Activated T-cell treated with anti-CD3 and anti-CD28 coated beads, Interleukin-2, amount 50 U/mL, for 1 hour (primary cell): ENCODE measurements around the gene RPTOR.

Experiments used
- DNase-seq: peaks from one replicate; pipeline ENCODE4 v3.0.0-alpha.2; 2020

Gene RPTOR

DNA sequence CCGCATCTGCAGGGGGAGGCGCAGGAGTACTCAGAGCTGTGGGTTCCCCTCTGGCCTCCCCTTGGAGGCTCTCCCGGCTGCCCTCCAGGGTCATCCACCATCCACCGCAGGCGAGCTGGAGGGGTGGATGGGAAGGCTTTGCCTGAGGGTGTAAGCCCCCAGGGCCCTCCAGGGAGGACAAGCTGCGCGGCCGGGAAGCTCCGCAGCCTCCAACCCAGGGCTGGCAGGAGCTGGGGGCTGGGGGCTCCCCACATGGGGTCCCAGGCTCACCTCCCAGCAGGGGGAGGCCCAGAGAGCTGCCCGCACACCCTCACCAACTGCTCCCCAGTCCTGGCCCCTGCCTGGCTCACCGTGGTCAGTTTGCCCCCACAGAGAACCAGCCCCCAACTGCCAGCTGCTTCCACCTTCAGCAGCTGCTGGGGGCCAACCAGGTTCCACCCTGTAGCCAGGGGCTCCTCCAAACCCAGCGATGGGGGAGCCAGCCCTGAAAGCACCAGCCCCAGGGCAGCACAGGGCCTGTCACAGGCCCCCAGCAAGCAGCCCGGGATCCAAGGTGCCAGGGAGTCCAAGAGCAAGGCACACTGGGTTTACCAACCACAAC is 427.2 kb downstream of the RPTOR start:
- no peak for DNase-seq

DNA sequence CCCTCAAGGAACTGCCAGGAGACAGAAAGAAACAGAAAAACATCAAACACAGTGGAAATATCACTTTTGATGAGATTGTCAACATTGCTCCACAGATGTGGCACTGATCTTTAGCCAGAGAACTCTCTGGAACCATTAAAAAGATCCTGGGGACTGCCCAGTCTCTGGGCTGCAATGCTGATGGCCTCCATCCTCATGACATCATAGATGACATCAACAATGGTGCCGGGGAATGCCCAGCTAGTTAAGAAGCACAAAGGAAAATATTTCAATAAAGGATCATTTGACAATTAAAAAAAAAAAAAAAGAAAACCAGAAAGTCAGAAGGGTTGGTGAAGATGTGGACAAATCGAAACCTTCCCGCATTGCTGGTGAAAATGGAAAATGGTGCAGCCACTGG is 432.1 kb downstream of the RPTOR start:
- DNase-seq: no peak

DNA sequence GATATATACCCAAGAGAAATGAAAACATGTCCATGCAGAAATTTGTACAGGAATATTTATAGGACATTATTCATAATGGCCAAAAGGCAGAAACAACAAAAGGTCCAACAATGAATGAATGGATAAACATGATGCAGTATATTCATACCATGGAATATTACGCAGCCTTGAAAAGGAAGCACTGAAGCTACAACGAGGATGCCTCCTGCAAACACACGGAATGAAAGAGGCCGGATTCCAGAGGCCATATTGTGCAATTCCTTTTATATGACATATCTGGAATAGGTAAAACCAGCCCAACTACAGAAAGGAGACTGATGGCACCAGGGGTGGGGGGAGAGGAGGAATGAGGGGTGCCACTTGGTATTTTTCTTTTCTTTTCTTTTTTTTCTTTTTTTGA is 432.5 kb downstream of the RPTOR start:
- DNase-seq: no peak

DNA sequence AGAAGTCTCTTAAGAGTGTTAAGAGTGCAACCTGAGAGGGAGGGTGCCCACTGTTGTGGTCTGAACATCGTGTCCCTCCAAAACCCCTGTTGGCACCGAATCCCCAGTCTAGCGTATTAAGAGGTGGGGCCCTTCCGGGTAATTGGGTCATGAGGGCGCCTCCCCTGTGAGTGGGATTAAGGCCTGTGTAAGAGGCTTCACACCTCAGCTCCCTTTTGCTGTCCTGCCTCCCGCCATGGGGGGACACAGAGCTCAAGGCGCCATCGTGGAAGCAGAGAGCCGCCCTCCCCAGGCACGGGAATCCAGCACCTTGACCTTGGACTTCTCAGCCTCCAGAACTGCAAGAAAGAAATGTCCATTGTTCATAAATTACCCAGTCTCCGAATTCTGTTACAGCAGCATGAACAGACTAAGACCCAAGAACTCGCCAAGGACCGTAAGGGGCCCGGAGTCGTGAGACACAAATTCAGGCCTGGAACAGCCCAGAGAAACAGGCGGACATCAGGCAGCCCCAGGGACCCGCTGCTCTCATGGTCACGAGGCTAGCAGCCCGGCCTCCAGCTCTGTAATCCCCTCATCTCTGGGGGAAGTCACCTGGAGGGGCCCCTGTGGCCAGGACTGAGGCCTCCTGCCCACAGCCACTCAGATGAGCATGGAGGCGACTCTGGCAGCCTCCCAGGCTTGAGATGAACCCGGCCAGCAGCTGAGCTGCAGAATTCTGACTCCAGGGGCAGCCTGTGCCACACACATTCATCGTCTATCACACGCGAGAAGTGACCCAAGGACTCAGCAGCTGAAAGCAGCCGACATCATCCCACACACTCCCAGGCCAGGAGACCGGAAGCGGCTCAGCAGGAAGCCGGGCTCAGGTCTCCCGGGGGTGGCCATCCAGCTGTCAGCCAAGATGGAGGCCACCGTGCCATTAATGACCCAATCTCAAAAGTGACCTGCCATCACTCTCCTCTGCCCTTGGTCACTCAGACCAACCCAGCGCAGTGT is 434.2 kb downstream of the RPTOR start:
- DNase-seq: no peak

DNA sequence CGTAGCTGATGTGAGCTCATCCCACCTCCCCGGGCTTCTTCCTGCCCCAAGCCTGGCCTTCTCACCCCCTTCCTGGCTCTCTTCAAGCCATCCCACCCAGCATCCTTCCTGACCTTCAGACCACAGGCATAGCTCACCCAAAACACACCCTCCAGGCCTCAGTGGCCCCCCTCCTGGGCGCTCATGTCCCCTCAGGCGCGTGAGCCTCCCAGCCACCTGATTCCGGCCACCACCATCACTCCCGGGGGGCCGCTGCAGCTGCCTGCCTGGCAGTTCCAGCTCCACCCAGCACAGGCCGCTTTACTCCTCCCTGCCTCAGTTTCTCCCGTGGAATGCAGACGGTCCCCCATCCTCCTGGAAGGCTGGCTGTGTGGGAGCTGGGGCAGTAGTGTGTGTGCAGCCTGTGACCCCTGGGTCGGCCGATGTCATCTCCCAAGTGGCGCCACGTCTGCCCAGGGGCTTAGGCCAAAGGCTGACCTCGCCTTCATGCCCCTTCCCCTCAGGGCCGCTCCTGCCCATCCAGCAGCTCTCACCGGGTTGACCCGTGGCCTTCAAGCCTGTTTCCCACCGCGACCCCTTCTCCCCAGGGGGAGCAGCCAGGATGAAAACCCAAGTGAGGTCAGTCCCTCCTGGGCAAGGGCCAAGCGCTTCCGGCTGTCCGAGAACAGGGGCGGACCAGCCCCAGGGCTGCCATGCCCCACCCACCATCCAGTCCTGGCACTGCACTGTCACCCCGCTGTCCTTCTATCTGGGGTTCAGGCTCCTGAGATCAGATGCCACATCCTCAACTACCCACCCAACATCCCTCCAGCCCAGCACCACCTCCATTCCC is 435.1 kb downstream of the RPTOR start:
- DNase-seq: no peak

DNA sequence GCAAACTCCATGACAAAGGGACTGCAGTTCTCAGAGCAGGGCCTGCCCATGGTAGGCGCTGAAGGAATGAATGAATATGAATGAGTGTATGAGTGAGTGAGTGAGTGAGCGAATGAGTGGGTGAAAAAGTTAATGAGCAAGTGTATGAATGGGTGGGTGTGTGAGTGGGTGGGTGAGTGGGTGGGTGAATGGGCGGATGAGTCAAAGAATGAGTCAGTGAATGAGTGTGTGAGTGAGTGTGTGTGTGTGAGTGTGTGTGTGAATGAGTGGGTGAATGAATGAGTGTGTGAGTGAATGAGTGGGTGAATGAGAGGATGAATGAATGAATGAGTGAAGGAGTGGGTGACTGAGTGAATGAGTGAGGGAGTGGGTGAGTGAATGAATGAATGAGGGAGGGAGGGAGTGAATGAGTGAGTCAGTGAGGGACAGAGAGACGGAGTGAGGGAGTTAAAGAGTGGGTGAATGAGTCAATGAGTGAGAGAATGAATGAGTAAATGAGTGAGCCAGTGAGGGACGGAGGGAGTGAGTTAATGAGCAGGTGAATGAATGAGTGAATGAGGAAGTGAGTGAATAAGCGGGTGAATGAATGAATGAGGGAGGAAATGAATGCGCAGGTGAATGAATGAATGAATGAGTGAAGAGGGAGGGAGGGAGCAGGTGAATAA is 435.9 kb downstream of the RPTOR start:
- no peak for DNase-seq

DNA sequence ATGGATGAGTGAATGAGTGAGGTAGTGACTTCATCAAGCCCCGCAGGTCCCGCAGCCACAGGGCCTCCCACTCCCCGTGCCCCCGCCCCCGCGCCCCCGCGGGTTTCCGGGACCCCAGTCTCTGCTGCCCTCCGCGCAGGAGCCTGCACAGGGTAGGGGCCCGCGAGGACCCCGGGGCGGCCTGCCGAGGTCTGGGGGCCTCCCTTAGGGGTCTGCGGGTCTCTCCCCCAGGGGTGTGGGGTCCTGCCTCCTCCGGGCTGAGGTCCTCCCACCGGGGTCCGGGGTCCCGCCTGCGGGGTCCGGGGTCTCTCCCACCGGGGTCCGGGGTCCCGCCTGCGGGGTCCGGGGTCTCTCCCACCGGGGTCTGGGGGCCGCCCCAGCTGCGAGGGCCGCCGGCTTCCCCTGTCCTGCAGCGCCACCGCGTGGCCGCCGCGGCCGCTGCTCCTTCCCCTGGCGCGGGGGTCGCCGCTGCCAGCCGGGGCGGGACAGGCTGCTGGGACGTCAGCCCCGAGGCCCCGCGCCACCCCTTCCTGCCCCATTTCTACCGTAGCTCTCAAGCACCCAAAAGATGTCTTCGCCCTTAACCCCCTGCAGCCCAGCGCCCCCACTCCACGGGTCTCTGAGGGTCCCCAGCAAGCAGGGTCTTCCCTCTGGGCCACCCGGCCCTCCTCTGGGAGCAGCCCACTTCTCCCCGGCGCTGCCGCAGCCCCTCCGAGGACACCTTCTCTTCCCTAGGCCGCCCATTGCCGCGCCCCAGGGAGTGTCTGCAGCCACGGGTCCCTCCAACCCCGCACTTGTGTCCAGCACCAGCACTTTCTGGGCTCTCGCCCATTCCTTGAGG is 436.6 kb downstream of the RPTOR start:
- peak; percentile 67 for DNase-seq

DNA sequence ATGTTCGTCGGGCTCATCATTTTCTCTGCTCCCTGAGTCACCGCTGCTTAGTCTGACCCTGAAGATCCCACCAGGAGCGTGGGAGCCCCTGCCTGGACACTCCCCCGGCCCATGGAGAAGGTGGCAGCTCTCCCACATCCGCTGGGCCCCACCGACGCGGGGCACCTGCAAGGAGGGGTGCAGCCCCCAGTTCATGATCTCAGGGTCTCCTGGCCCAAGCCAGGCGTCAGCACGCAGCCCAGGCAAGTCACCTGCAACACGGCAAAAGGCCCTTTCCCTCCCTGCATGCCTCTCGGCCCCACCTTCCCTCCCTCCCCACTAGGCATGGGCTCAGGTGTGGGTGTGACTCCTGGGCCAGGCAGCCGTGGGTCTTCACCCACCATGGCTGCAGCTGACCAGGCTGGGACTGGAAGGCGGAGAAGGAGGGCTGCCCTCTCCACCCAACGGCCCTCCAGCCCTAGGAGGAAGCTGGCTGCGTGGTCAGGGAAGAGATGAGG is 437.3 kb downstream of the RPTOR start:
- DNase-seq: no peak

DNA sequence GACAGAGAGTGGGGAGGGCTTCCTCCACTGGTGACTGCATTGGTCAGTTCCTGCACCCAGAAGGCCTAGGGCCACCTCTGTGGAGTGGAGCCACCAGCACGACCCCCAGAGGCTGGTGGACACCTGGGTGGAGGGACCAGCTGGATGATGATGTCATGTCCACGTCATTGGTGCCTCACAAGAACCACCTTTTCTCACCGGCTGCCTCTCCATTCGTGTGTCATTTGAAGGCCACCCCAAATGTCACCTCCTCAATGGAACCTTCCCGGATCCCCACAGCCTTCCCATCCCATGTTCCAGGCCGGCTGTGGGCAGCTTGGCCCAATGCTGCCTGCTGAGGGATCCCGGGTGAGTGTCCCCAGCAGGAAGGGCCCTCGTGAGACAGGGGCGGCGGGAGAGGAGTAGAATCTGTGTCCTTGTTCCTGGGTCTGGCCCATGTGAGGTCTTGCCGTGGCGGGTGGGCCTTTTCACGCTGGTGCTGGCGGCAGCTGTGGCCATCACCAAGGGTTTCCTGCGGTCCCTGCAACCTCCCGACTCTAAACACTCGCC is 437.9 kb downstream of the RPTOR start:
- no peak for DNase-seq

DNA sequence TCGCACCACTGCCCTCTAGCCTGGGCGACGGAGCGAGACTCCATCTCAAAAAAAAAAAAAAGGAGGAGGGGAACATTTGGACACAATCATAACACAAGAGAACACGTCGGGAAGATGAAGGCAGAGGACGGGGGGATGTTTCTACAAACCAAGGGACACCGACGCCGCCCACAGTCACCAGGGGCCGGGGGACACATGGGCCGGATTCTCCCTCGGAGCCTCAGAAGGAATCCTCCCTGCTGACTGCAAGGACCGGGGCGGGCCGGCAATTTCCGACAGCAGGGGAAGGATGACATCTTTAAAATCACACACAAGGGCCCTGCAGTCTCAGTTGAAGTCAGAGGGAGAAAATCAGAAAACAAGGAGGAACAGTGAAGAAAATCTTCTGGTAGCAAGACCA is 438.9 kb downstream of the RPTOR start:
- DNase-seq: no peak

DNA sequence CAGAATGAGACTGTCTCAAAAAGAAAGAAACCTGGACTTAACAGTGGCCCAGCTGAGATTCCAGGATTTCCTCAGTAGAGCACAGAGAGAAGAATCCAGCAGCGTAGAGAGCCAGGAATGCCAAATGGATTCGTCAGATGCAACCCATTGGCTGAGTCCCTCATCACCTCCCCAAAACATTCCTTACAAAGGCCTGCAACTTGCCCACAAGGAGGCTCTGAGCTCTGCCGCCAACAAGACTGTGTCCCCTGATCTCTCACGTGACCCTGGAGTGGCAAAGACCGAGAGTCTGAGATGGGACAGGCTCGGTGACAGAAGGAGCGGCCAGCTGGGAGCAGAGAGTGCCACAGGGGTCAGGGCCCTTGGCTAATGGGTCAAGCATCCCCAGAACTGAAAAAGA is 440.1 kb downstream of the RPTOR start:
- no peak for DNase-seq

DNA sequence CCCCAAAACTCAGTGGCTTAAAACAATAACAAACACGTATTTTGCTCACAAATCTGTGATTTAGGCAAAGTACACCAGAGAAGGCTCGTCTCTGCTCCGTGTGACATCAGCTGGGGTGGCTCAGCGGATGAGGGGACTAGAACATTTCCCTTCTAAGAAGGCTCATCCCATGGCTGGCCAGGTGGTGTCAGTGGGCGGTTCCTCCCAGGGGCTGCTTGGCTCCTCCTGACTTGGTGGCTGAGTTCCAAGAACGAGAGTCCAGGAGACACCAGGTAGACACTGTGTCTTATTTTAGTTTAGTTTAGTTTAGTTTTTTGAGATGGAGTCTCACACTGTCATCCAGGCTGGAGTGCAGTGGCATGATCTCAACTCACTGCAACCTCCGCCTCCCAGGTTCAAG is 441.4 kb downstream of the RPTOR start:
- no peak for DNase-seq

DNA sequence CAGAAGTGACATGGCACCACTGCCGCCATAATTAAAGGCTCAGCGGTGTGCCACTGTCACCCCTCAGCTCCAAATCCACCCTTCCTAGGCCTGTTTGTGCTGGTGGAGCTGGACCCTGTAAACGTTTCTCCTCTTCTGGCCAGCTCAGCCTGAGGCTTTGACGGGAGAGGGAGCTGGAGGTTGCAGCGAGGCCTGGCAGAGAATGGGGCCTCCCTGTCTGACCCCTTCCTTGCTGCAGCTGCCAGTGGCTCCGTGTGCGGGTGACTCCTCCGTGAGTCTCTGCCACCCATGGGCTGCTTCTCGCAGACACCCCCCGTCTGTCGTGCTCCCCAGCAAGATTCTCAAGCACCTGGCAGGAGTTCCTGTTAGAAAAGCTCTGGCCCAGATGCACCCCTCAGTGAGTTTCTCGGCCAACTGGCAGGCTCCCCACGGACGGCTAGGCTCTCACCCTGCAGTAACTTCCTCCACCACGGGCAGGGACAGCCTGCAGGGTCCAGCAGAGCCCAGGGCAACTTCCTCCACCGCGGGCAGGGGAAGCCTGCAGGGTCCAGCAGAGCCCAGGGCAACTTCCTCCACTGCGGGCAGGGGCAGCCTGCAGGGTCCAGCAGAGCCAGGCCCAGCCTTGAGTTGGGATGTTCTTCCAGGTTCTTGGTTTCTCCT is 442.3 kb downstream of the RPTOR start:
- DNase-seq: no peak

DNA sequence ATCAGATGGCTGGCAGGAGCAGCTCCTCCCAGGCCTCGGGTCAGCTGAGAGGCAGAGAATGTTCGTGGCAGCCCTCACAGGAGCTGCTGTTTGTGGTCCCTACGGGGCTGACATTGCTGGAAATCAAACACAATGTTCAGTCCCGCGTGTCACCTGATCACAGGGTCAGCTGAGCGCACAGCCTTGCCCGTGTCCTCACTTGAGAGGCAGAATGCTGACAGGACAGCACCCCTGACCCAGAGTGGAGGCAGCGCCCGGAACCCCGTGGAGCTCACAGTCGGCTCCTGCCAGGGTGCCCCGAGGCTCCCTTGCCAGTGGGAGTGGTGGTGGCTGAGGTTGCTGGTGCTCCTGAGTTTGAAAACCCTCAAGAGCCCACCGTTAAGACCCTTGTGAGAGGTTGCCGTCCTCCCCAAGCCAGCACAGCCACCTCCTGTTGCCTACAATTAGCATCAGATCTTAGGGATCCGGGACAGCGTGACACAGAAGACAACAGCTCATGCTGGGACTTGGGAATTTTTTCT is 443.4 kb downstream of the RPTOR start:
- no peak for DNase-seq

DNA sequence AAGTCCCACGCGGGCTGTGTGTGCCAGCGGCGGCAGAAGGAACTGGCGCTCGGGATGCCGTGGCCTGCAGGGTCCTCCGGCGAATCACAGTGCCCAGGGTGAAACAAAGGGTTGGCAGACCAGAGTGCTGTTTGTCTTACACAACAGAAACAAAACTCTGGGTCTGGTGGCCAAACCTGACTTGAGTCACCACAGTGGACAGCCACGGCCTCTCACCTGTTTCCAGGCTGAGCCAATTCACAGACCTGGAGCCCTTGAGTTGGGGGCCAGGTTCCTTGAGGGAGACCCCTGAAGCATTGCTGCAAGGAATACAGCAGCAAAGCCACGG is 444.9 kb downstream of the RPTOR start:
- no peak for DNase-seq

DNA sequence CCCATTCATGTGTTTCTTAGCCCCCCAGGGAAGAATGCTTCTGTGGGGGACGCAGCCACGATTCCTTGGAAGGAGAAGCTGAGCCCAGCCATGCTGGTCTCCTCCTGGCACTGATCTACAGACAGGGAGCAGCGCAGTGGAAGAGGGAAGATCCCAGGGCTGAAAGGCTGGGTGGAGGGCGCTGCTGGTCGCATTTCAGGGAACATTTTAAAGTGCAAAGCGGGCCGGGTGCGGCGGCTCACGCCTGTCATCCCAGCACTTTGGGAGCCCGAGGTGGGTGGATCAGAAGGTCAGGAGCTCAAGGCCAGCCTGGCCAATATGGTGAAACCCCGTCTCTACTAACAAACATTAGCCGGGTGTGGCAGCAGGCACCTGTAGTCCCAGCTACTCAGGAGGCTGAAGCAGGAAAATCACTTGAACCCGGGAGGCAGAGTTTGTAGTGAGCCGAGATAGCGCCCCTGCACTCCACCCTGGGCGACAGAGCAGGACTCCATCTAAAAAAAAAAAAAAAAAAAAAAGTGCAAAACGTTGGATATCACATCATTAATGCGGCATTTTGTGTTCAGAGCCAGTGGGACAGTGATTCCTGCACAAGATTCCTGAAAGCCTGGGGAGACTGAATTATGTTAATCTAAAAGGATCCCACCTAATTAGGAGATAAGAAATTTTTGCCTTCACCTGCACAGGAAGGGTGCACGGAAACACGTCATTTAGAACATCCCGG is 446.4 kb downstream of the RPTOR start:
- no peak for DNase-seq

DNA sequence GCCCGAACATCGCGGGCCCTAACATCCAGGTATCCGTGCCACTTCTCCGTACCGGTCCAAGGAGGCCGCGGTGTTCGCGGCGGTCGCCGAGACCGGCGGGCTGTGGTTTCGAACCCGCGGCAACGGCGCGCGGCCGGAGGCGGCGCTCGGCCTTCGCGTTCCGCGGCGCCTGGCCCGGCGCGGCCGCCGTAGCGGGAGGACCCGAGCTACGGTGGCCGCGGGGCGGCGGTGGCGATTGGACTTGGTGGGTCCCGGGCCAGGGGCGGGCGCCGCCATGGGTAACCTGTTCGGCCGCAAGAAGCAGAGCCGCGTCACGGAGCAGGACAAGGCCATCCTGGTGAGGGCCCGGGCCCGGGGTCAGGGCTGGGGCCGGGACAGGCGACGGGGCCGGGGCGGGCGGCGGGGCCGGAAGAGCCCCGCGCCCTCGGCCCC is 447.0 kb downstream of the RPTOR start, which contains the start of gene CHMP6:
Gene CHMP6 (plus strand): TSS at position 197 of the 432 bp plus-strand sequence. CDS start 78 bp downstream, at position 275.
- DNase-seq: peak; percentile 82

DNA sequence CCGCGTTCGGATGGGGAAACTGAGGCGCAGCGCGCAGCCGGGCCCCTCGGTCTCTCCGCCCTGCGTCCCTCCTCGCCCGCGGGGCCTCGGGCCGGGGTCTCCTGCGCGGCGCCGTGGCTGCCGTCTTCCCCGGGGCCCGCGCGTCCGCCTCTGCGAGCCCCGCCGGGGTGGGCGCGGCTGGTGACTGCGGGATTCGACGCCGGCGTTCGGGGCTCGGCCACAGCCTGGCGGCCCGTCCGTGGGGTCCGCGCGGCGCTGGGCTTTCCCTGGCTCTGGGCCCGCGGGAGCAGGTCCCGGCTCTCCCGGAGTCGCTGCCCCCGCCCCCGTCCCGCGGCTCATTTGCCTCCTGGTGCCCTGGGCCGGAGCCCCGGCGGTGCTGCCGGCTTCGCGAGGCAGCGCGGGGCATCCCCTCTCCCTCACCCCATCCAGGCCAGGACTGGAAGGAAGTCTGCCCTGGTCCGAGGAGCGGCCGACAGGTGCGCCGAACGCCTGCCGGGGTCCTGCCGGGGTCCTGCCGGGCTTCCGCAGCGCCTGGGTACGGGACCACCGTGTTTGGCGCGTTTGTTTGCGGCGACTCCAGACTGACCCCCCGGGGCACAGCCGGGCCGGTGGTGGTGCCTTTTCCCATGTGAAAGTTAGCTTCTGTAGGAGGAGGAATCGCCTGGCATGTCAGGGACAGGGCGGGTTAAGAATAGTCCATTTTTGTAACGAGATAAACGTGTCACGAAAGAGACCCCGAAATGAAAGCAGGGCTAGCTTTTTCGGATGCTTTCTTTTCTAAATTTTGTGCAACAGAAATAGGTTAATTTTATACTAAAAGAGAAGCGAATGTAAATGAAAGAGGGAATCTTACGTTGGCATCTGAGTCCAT is 447.7 kb downstream of the RPTOR start:
- DNase-seq: peak; percentile 38
